Adrenal gland (tissue), 5 donors: ENCODE results near the gene MORN5.

Source experiments
- POLR2A ChIP-seq, 2 donors: fragments of 450-650 bp; IDR thresholded peaks; one replicate each; pipeline ENCODE4 v1.6.1; 2017; ENCODE audit warnings: antibody characterized with exemption in 2 of 2, mild to moderate bottlenecking in 2 of 2, moderate library complexity in 1 of 2
- TF ChIP-seq, protein P1 (sequence below), 6 experiments: fragments of 450-650 bp in 4 of 6; fragments of 200-600 bp in 2 of 6; sonication (generic) in 1 of 6; IDR thresholded peaks; 1 replicate in 5 of 6; 2 replicates in 1 of 6; pipeline versions ENCODE4 v1.5.1 to v1.8.0; 2016 to 2021; ENCODE audit warnings: antibody characterized with exemption in 6 of 6, mild to moderate bottlenecking in 2 of 6, moderate library complexity in 1 of 6
- donor health status: DM: no; HTN: no; CAD: no.

DNA sequence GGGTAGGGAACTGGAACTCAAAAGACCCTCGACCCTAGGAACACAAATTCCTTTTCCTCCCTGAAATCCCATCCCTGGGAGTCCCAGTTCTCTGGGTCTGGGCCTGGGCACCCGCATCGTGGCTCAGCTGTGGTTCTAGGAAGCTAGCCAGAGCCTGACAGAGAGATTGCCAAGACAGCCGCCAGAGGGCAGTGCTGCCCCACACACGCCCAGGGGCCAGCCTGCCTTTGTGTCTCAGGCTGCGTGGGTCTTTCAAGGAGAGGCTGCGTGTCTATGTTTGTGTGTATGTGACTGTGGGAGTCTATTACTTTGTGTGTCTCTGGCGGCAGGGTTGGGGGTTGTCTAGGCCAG is 34.6 kb upstream of the MORN5 start:
- TF ChIP-seq POLR2A (IDR thresholded peaks at IDR 0.05) = no peak
- TF ChIP-seq, protein P1, sequence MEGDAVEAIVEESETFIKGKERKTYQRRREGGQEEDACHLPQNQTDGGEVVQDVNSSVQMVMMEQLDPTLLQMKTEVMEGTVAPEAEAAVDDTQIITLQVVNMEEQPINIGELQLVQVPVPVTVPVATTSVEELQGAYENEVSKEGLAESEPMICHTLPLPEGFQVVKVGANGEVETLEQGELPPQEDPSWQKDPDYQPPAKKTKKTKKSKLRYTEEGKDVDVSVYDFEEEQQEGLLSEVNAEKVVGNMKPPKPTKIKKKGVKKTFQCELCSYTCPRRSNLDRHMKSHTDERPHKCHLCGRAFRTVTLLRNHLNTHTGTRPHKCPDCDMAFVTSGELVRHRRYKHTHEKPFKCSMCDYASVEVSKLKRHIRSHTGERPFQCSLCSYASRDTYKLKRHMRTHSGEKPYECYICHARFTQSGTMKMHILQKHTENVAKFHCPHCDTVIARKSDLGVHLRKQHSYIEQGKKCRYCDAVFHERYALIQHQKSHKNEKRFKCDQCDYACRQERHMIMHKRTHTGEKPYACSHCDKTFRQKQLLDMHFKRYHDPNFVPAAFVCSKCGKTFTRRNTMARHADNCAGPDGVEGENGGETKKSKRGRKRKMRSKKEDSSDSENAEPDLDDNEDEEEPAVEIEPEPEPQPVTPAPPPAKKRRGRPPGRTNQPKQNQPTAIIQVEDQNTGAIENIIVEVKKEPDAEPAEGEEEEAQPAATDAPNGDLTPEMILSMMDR (IDR thresholded peaks at IDR 0.05) = peak; percentile 91 to 99 (median 98)
